ENCODE data around the gene E2F6.

Gene E2F6

GRCh38 chr2:11481426-11481788, 15.4 kb upstream of the E2F6 start:
- peak overlapping the region; percentile 52 for H3K18ac ChIP-seq (ENCODE audit: low read length)
- peaks cover 14 to 33% of the 10 kb centered on the region in 2 donors for H3K4me1 ChIP-seq (ENCODE audit: control insufficient read depth in 2 of 2, insufficient read depth in 1 of 2, low read depth in 1 of 2, low read length in 2 of 2)
- no peak overlapping the region for H2BK12ac ChIP-seq (ENCODE audit: low read length)
- H2AFZ ChIP-seq (ENCODE audit: low read length), result no peak overlapping the region
- H3K14ac ChIP-seq (ENCODE audit: low read length), result no peak overlapping the region
- WGBS, 2 donors (ENCODE audit: extremely low coverage in 2 of 2, insufficient read length in 2 of 2, insufficient replicate concordance in 1 of 2), result no CpG with 5 or more reads among the region's 6 CpGs
- H2BK15ac ChIP-seq (ENCODE audit: low read length), result peak overlapping the region; percentile 85
- no peak overlapping the region for H3K9ac ChIP-seq (ENCODE audit: low read depth, low read length, poor library complexity)
- peaks cover 0 to 23% of the 10 kb centered on the region in 2 donors for H3K36me3 ChIP-seq (replicated peaks in 1 of 2; ENCODE audit: control insufficient read depth in 2 of 2, insufficient read depth in 2 of 2, low read length in 2 of 2)
- no peak overlapping the region for H3K4ac ChIP-seq (ENCODE audit: low read length)
- peak overlapping the region; percentile 44 for H2BK5ac ChIP-seq (ENCODE audit: low read length)
- H4K91ac ChIP-seq (ENCODE audit: low read depth, low read length, poor library complexity), result no peak overlapping the region
- peak overlapping the region; percentile 25 for H2AK5ac ChIP-seq (ENCODE audit: low read depth, low read length)
- H3K27me3 ChIP-seq (ENCODE audit: control insufficient read depth in 3 of 3, insufficient read depth in 3 of 3, low read depth in 1 of 3, low read length in 3 of 3), result peaks cover 0 to 4% (median 0%) of the 10 kb centered on the region in 3 experiments
- H4K8ac ChIP-seq (ENCODE audit: low read depth, low read length), result no peak overlapping the region
- DNase-seq (ENCODE audit: low spot score), result no peak
- peak overlapping the region in 1 of 2 donors; percentile 99 for H3K4me3 ChIP-seq (ENCODE audit: low read length in 2 of 2)
- no peak overlapping the region for H2BK120ac ChIP-seq (ENCODE audit: low read depth, low read length)
- peak overlapping the region; percentile 98 for H3K4me2 ChIP-seq (ENCODE audit: insufficient read depth, low read length, poor library complexity, severe bottlenecking)
- peak overlapping the region; percentile 52 for H3K23ac ChIP-seq (ENCODE audit: low read depth, low read length, poor library complexity)
- peaks cover 0 to 11% of the 10 kb centered on the region in 2 donors for H3K9me3 ChIP-seq (replicated peaks in 1 of 2; ENCODE audit: control insufficient read depth in 2 of 2, insufficient read depth in 1 of 2, low read depth in 1 of 2, low read length in 2 of 2)
- no peak overlapping the region for H3K27ac ChIP-seq (replicated peaks; ENCODE audit: low read length)
- peaks cover 10% of the 10 kb centered on the region for H3K79me1 ChIP-seq (ENCODE audit: low read depth, low read length)

DNA sequence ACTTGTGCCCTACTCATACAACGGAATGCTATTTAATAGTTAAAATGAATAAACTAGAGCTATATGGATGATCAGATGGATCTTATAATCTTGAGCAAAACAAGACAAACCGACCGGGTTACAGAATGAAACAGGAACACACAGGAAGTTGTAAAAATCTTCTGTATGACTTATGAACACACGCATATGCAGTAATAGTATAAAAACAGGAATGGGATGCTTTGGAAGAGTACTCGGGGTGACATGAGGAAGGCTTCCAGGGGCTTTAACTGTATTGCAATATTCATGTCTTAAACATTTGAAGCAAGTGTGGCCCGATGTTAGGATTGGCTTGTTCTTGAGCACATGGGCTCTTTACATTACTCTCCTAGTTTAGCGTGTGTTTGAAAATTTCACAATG, 14.9 kb upstream of the E2F6 start:
- DNase-seq (ENCODE audit: low spot score), result no peak
- Histone ChIP-seq H4K91ac (ENCODE audit: low read depth, low read length, poor library complexity) (no peak overlapping the region), H3K36me3 (replicated peaks in 1 of 2; ENCODE audit: control insufficient read depth in 2 of 2, insufficient read depth in 2 of 2, low read length in 2 of 2) (peaks cover 0 to 18% of the 10 kb centered on the region in 2 donors), H3K4ac (ENCODE audit: low read length) (no peak overlapping the region), H2BK15ac (ENCODE audit: low read length) (no peak overlapping the region), H3K18ac (ENCODE audit: low read length) (no peak overlapping the region), H3K4me2 (ENCODE audit: insufficient read depth, low read length, poor library complexity, severe bottlenecking) (no peak overlapping the region), H3K9ac (ENCODE audit: low read depth, low read length, poor library complexity) (no peak overlapping the region), H3K4me3 (ENCODE audit: low read length in 2 of 2) (peak overlapping the region in 1 of 2 donors; percentile 99), H2AK5ac (ENCODE audit: low read depth, low read length) (no peak overlapping the region), H3K4me1 (ENCODE audit: control insufficient read depth in 2 of 2, insufficient read depth in 1 of 2, low read depth in 1 of 2, low read length in 2 of 2) (peaks cover 14 to 33% of the 10 kb centered on the region in 2 donors), H3K27me3 (ENCODE audit: control insufficient read depth in 3 of 3, insufficient read depth in 3 of 3, low read depth in 1 of 3, low read length in 3 of 3) (peaks cover 0 to 4% (median 0%) of the 10 kb centered on the region in 3 experiments), H3K79me1 (ENCODE audit: low read depth, low read length) (peaks cover 10% of the 10 kb centered on the region), H4K8ac (ENCODE audit: low read depth, low read length) (no peak overlapping the region), H3K23ac (ENCODE audit: low read depth, low read length, poor library complexity) (no peak overlapping the region), H3K9me3 (replicated peaks in 1 of 2; ENCODE audit: control insufficient read depth in 2 of 2, insufficient read depth in 1 of 2, low read depth in 1 of 2, low read length in 2 of 2) (peaks cover 0 to 6% of the 10 kb centered on the region in 2 donors), H3K14ac (ENCODE audit: low read length) (no peak overlapping the region), H3K27ac (replicated peaks; ENCODE audit: low read length) (no peak overlapping the region), H2AFZ (ENCODE audit: low read length) (no peak overlapping the region), H2BK5ac (ENCODE audit: low read length) (no peak overlapping the region), H2BK120ac (ENCODE audit: low read depth, low read length) (no peak overlapping the region), H2BK12ac (ENCODE audit: low read length) (no peak overlapping the region)
- no CpG with 5 or more reads among the region's 7 CpGs for WGBS, 2 donors (ENCODE audit: extremely low coverage in 2 of 2, insufficient read length in 2 of 2, insufficient replicate concordance in 1 of 2)

DNA sequence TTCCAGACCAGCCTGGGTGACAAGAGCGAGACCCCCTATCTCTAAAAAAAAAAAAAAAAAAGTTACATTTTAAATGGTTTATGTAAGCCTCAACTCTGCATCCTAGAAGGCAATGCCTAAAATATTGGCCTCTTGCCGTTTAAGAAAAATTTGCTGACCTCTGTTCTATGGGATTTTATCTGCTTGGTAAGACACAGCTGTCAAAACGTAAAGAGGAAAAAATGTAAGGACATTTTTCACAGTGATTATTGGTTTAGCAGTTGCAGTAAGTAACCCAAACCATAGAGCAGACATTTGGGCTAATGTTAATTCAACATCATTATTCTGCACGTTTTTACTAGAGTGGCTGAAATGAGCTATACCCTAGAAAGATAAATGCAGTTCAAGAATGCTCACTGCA, 14.4 kb upstream of the E2F6 start:
- Histone ChIP-seq H3K27ac (replicated peaks; ENCODE audit: low read length) (no peak overlapping the region), H3K4me3 (ENCODE audit: low read length in 2 of 2) (peak overlapping the region in 1 of 2 donors; percentile 99), H3K14ac (ENCODE audit: low read length) (no peak overlapping the region), H3K23ac (ENCODE audit: low read depth, low read length, poor library complexity) (no peak overlapping the region), H2BK5ac (ENCODE audit: low read length) (no peak overlapping the region), H2BK12ac (ENCODE audit: low read length) (no peak overlapping the region), H4K91ac (ENCODE audit: low read depth, low read length, poor library complexity) (no peak overlapping the region), H3K18ac (ENCODE audit: low read length) (no peak overlapping the region), H2BK120ac (ENCODE audit: low read depth, low read length) (no peak overlapping the region), H3K4me1 (ENCODE audit: control insufficient read depth in 2 of 2, insufficient read depth in 1 of 2, low read depth in 1 of 2, low read length in 2 of 2) (peaks cover 13 to 33% of the 10 kb centered on the region in 2 donors), H2AK5ac (ENCODE audit: low read depth, low read length) (no peak overlapping the region), H3K79me1 (ENCODE audit: low read depth, low read length) (peaks cover 10% of the 10 kb centered on the region), H3K27me3 (ENCODE audit: control insufficient read depth in 3 of 3, insufficient read depth in 3 of 3, low read depth in 1 of 3, low read length in 3 of 3) (peaks cover 0 to 4% (median 0%) of the 10 kb centered on the region in 3 experiments), H3K36me3 (replicated peaks in 1 of 2; ENCODE audit: control insufficient read depth in 2 of 2, insufficient read depth in 2 of 2, low read length in 2 of 2) (peaks cover 0 to 13% of the 10 kb centered on the region in 2 donors), H3K9me3 (replicated peaks in 1 of 2; ENCODE audit: control insufficient read depth in 2 of 2, insufficient read depth in 1 of 2, low read depth in 1 of 2, low read length in 2 of 2) (peaks cover 0 to 1% of the 10 kb centered on the region in 2 donors), H3K4me2 (ENCODE audit: insufficient read depth, low read length, poor library complexity, severe bottlenecking) (no peak overlapping the region), H2AFZ (ENCODE audit: low read length) (no peak overlapping the region), H4K8ac (ENCODE audit: low read depth, low read length) (no peak overlapping the region), H3K9ac (ENCODE audit: low read depth, low read length, poor library complexity) (no peak overlapping the region), H2BK15ac (ENCODE audit: low read length) (no peak overlapping the region), H3K4ac (ENCODE audit: low read length) (no peak overlapping the region)
- no peak for DNase-seq (ENCODE audit: low spot score)
- no CpG with 5 or more reads among the region's 4 CpGs for WGBS, 2 donors (ENCODE audit: extremely low coverage in 2 of 2, insufficient read length in 2 of 2, insufficient replicate concordance in 1 of 2)

- Histone ChIP-seq H3K23ac (ENCODE audit: low read depth, low read length, poor library complexity) (no peak overlapping the region), H4K91ac (ENCODE audit: low read depth, low read length, poor library complexity) (peak overlapping the region; percentile 38), H2AFZ (ENCODE audit: low read length) (peak overlapping the region; percentile 3), H2AK5ac (ENCODE audit: low read depth, low read length) (peak overlapping the region; percentile 25), H2BK120ac (ENCODE audit: low read depth, low read length) (no peak overlapping the region), H3K9ac (ENCODE audit: low read depth, low read length, poor library complexity) (no peak overlapping the region), H3K27ac (replicated peaks; ENCODE audit: low read length) (no peak overlapping the region), H3K27me3 (ENCODE audit: control insufficient read depth in 3 of 3, insufficient read depth in 3 of 3, low read depth in 1 of 3, low read length in 3 of 3) (peaks cover 0 to 4% (median 0%) of the 10 kb centered on the region in 3 experiments), H3K4me1 (ENCODE audit: control insufficient read depth in 2 of 2, insufficient read depth in 1 of 2, low read depth in 1 of 2, low read length in 2 of 2) (peaks cover 16 to 38% of the 10 kb centered on the region in 2 donors), H3K14ac (ENCODE audit: low read length) (no peak overlapping the region), H3K9me3 (replicated peaks in 1 of 2; ENCODE audit: control insufficient read depth in 2 of 2, insufficient read depth in 1 of 2, low read depth in 1 of 2, low read length in 2 of 2) (no peaks in the 10 kb centered on the region), H2BK12ac (ENCODE audit: low read length) (peak overlapping the region; percentile 47), H2BK5ac (ENCODE audit: low read length) (no peak overlapping the region), H2BK15ac (ENCODE audit: low read length) (no peak overlapping the region), H3K79me1 (ENCODE audit: low read depth, low read length) (peaks cover 10% of the 10 kb centered on the region), H3K4me3 (ENCODE audit: low read length in 2 of 2) (no peak overlapping the region), H3K36me3 (replicated peaks in 1 of 2; ENCODE audit: control insufficient read depth in 2 of 2, insufficient read depth in 2 of 2, low read length in 2 of 2) (no peaks in the 10 kb centered on the region), H3K4ac (ENCODE audit: low read length) (no peak overlapping the region), H3K4me2 (ENCODE audit: insufficient read depth, low read length, poor library complexity, severe bottlenecking) (no peak overlapping the region), H4K8ac (ENCODE audit: low read depth, low read length) (no peak overlapping the region), H3K18ac (ENCODE audit: low read length) (no peak overlapping the region)
- DNase-seq (ENCODE audit: low spot score), result no peak
- WGBS, 2 donors (ENCODE audit: extremely low coverage in 2 of 2, insufficient read length in 2 of 2, insufficient replicate concordance in 1 of 2), result 100% methylated on average over 2 of the region's 12 CpGs; no CpG with 5 or more reads in 1 of the 2 donors
Observed at GRCh38 chr2:11478899-11479605, 13.1 kb upstream of the E2F6 start.
